Stimulated activated CD8-positive, alpha-beta memory T cell treated with anti-CD3 and anti-CD28 coated beads, Interleukin-7, amount 100 ng/mL, for 4 hours (primary cell): ENCODE results near the gene DNAJC6.
"Not testable (repeated sequence)": the region's sequence is repeated elsewhere in the genome, so short reads cannot be mapped to it uniquely, and the experiment has no call there.

Experiments used
- DNase-seq, 2 donors: peaks; one replicate each; pipeline ENCODE4 v3.0.0-alpha.2; 2020; ENCODE audit warnings: low read depth in 2 of 2

Gene DNAJC6

DNA sequence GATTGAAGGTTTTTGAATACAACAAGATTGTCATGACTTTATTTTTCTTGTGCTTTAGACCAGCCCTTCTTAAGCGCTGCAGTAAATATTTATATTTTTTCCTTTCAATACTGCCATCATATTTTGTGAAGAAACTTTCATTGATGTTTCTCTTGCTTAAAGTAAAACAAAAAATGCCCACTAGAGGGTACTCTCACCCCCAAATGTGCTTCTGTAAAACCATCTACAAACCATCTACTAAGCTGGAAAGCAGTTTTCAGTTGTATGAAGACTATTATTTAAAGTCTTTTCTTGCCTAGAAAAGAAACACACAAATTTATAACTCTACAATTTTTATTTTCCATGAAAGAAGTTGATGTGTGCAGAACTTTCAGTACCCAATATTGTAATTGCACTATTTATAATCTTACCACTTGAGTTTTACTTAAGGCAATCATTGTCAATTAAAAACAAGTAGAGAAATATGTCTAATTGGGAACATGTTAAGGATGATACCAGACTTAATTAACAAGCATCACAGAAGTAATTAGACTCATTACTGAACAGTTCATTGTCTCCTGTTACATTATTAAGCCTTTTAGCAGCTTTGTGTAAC, 121.9 kb downstream of the DNAJC6 start:
- DNase-seq = no peak

DNA sequence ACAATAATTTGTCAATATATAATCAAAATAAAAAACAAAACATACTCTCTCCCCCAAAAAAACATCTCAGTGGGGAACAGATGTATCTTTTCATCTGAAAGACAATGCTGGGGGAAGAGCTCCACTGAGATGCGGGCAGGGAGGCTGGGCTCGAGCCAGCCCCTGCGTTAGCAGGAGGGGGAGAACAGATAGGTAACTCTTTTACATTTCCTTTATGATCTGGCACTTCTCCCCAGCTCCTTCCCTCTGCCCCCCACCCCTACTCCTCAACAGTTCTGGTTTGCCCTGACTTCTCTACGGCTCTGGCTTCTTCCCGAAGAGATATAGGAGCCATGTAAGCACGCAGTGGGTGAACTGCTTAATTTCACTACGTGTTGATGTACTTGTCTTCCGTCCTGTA, 123.6 kb downstream of the DNAJC6 start:
- DNase-seq = no peak

- DNase-seq = no peak
Observed at GRCh38 chr1:65434255-65434654, 124.9 kb downstream of the DNAJC6 start.

DNA sequence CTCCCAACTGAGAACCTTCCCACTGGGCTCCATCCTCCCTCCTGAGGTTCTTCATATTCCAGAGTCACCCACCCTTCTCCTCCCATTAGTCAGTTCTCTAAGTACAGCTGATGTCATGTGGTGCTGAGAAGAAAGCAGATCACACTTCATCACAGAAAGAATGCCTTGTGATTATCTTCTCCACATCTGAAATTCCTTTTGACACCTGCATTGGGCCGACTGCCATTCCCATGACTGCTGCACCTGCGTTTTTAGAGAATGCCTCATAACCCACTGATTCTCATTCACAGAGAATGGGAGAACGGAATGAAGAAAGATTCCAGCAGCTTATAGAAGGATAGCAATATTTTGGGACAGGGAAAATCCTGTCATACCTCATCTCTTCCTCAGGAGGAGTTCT, 125.4 kb downstream of the DNAJC6 start:
- DNase-seq = no peak

GRCh38 chr1:65435987-65436386, 126.6 kb downstream of the DNAJC6 start:
- no peak for DNase-seq

GRCh38 chr1:65437616-65438015, 128.3 kb downstream of the DNAJC6 start:
- DNase-seq = no peak

DNA sequence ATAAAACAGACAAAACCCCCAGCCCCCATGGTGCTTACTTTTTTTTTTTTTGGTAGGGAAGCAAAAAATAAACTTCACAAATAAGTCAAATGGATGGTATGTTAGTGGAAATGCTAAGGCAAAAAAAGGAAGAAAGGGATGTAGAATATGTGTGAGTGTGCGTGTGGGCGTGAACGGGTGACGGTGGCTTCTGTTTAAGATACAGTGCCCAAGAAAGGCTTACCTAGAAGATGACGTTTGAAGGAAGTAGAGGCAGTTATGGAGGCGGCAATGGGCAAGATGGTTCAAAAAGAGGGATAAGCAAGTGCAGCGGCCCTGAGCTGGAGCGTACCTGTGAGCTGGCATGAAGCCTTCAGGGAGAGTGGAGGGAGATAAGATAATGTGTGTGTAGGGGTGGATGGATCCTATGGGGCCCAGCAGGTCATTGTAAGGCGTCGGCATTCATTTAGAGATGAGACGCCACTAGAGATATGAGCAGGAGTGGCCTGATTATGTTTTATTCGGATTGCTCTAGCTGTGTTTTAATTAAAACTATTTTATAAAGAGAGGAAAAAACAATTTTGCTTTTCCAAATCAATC, 131.1 kb downstream of the DNAJC6 start:
- no peak for DNase-seq

DNA sequence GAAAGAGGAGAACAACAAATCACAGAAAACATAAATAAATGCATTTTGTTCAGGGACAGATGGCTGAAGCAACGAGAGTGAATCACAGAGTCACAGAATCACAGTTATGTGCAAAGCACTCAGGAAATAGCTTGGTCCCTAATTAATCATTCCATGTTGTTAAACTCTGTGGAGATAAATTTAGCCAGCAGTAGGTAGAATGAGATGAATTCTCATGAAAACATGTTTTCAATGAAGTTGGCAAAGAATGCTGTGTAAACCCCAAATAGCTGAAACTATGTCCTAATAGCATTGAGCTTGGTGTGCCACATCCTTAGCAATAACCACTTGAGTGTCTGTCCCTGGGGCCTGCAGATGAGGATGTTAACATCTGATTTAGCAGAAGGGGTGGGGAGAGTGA, 131.6 kb downstream of the DNAJC6 start:
- no peak for DNase-seq

GRCh38 chr1:65441464-65441863, 132.1 kb downstream of the DNAJC6 start:
- DNase-seq = no peak

DNA sequence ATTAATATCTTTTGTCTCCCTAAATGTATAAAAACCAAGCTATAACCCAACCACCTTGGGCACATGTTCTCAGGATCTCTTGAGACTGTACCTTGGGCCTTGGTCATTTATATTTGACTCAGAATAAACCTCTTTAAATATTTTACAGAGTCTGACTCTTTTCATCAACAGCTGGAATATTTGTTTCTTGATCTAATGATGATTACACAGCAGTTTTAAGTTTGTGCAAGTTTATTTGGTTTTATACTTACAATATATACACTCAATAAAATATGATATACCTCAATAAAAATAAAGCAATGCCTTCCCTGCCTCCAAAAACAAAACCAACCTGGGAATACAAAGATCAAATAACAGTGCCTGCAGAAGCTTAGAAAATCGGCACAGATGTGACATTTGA, 133.1 kb downstream of the DNAJC6 start:
- no peak for DNase-seq

- no peak for DNase-seq
Observed at GRCh38 chr1:65443647-65444046, 134.3 kb downstream of the DNAJC6 start.

GRCh38 chr1:65444128-65444640, 134.8 kb downstream of the DNAJC6 start:
- DNase-seq = no peak

DNA sequence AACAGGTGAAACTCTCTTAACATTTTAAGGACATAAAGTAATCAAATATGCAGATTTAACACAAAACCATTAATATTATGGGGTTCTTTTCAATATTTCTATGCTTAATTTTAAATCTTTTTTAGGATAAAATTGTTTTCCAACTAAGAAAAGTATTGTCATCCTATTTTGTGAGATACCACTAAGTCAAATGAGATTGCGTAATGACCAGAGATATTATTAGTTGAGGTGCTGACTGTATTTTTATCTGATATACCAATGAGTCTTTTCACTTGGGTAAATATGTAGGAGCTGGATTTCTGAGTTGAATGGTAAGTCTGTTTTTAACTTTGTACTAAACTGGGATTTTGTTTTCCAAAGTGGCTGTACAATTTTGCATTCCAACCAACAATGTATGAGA, 136.5 kb downstream of the DNAJC6 start:
- DNase-seq = no peak

- DNase-seq = no peak
Observed at GRCh38 chr1:65449214-65449823, 140.0 kb downstream of the DNAJC6 start.

- not testable (repeated sequence) for DNase-seq
Observed at GRCh38 chr1:65455678-65456077, 146.3 kb downstream of the DNAJC6 start.

DNA sequence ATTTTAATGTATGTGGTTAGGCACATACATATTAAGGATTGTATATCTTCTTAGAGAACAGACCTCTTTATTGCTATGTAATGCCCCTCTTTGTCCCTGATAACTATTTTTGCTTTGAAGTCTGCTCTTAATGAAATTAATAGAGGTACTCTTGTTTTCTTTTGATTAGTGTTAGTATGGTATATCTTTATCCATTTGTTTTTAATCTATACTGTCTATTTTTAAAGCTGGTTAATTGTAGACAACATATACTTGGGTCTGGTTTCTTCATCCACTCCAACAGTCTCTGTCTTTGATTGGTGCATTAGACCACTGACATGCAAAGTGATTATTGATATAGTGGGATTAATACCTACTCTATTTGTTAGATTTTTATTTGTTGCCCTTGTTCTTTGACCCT, 147.1 kb downstream of the DNAJC6 start:
- no peak for DNase-seq

GRCh38 chr1:65457868-65458267, 148.5 kb downstream of the DNAJC6 start:
- no peak for DNase-seq

GRCh38 chr1:65458730-65459396, 149.5 kb downstream of the DNAJC6 start:
- no peak for DNase-seq

GRCh38 chr1:65459397-65459768, 150.0 kb downstream of the DNAJC6 start:
- DNase-seq = no peak
